ENCODE results near the gene ANKS1A. TPM values are rescaled to one million over a fixed set of nuclear protein-coding genes. Genes with fewer than 3 reads are reported as not detected.

ANKS1A gene
- polyA plus RNA-seq, 1 of the 3 experiments (the other 2 are of a cell fraction): 7.6 TPM

GRCh38 chr6:34914358-34914757, 25.3 kb downstream of the ANKS1A start:
- Histone ChIP-seq H3K9me2 (no peaks in the 10 kb centered on the region), H3K27ac (ENCODE audit: low read depth in 2 of 2, low read length in 1 of 2) (no peak overlapping the region), H3K79me2 (ENCODE audit: insufficient read depth) (peaks cover 24% of the 10 kb centered on the region; the same call in 1 of the 2 replicates), H3K27me3 (ENCODE audit: insufficient read depth) (no peaks in the 10 kb centered on the region), H3K36me3 (replicated peaks in 1 of 2; ENCODE audit: control insufficient read depth in 1 of 2, insufficient read depth in 2 of 2, low read length in 1 of 2) (no peaks in the 10 kb centered on the region), H4K20me1 (ENCODE audit: insufficient read depth) (peaks cover 23% of the 10 kb centered on the region), H3F3A (replicated peaks; ENCODE audit: insufficient read depth) (no peaks in the 10 kb centered on the region), H2AFZ (ENCODE audit: low read depth) (no peak overlapping the region), H3K9ac (no peak overlapping the region), H3K4me2 (no peak overlapping the region), H3K4me1 (ENCODE audit: control insufficient read depth in 1 of 2, insufficient read depth in 2 of 2, low read depth in 1 of 2, low read length in 1 of 2) (peaks cover 0 to 25% of the 10 kb centered on the region in 2 experiments; a peak in 1 of 4 replicates), H3K4me3 (ENCODE audit: low read depth in 2 of 2, low read length in 1 of 2) (no peak overlapping the region), H3K9me3 (no peaks in the 10 kb centered on the region)
- ChIA-PET POLR2A (no interaction called here), CTCF (interaction anchor here (0.8 kb wide), 1 partner anchor 225 kb away, joined by 3 read pairs; no protein-coding TSS in a partner anchor)
- 82% methylated on average over 4 of the region's 4 CpGs for WGBS (ENCODE audit: low lambda C conversion rate)
- no peak for TF ChIP-seq NFIC (IDR thresholded peaks at IDR 0.05; ENCODE audit: borderline replicate concordance)
- TF ChIP-seq JUND (IDR thresholded peaks at IDR 0.05): no peak
- no peak for TF ChIP-seq SMC3 (IDR thresholded peaks at IDR 0.05; ENCODE audit: low read depth, low read length)
- TF ChIP-seq ELF1 (IDR thresholded peaks at IDR 0.05): no peak
- TF ChIP-seq GATA2 (CRISPR knock-in tag; IDR thresholded peaks at IDR 0.05): no peak
- TF ChIP-seq TEAD4 (IDR thresholded peaks at IDR 0.05; ENCODE audit: borderline replicate concordance, insufficient read depth): no peak
- DNase-seq: no peak

- Histone ChIP-seq H4K20me1 (ENCODE audit: insufficient read depth) (peaks cover 20% of the 10 kb centered on the region), H3K4me1 (ENCODE audit: control insufficient read depth in 1 of 2, insufficient read depth in 2 of 2, low read depth in 1 of 2, low read length in 1 of 2) (peaks cover 0 to 25% of the 10 kb centered on the region in 2 experiments; a peak in 1 of 4 replicates)
Observed at GRCh38 chr6:34916348-34916967, 27.4 kb downstream of the ANKS1A start.

More at GRCh38 chr6:34916348-34916967, 27.4 kb downstream of the ANKS1A start:
- Histone ChIP-seq H3K9me2 (no peaks in the 10 kb centered on the region), H3K9me3 (no peaks in the 10 kb centered on the region), H3K27ac (ENCODE audit: low read depth in 2 of 2, low read length in 1 of 2) (no peak overlapping the region), H3K27me3 (ENCODE audit: insufficient read depth) (no peaks in the 10 kb centered on the region), H3K79me2 (ENCODE audit: insufficient read depth) (peaks cover 24% of the 10 kb centered on the region; the same call in 1 of the 2 replicates), H3K4me2 (no peak overlapping the region), H3F3A (replicated peaks; ENCODE audit: insufficient read depth) (peaks cover 6% of the 10 kb centered on the region), H2AFZ (ENCODE audit: low read depth) (no peak overlapping the region), H3K36me3 (replicated peaks in 1 of 2; ENCODE audit: control insufficient read depth in 1 of 2, insufficient read depth in 2 of 2, low read length in 1 of 2) (no peaks in the 10 kb centered on the region), H3K4me3 (ENCODE audit: low read depth in 2 of 2, low read length in 1 of 2) (no peak overlapping the region), H3K9ac (no peak overlapping the region)
- POLR2A ChIA-PET: no interaction called here
- CTCF ChIA-PET: no interaction called here
- 89% methylated on average over 4 of the region's 4 CpGs for WGBS (ENCODE audit: low lambda C conversion rate)
- DNase-seq: no peak
- no peak for TF ChIP-seq TEAD4 (IDR thresholded peaks at IDR 0.05; ENCODE audit: borderline replicate concordance, insufficient read depth)
- TF ChIP-seq RFX5 (IDR thresholded peaks at IDR 0.05; ENCODE audit: low read length): no peak
- TF ChIP-seq REST (IDR thresholded peaks at IDR 0.05; ENCODE audit: low read depth, low read length): no peak
- no peak for TF ChIP-seq ZBTB33 (IDR thresholded peaks at IDR 0.05; ENCODE audit: borderline replicate concordance, low read depth)
- no peak for TF ChIP-seq EZH2phosphoT487 (IDR thresholded peaks at IDR 0.05; ENCODE audit: borderline replicate concordance, low read depth)
- no peak for TF ChIP-seq EP300 (IDR thresholded peaks at IDR 0.05; ENCODE audit: borderline replicate concordance in 1 of 2, low read depth in 1 of 2, low read length in 1 of 2)
- no peak for TF ChIP-seq ELF1 (IDR thresholded peaks at IDR 0.05)
- TF ChIP-seq IRF3 (IDR thresholded peaks at IDR 0.05; ENCODE audit: low read depth, low read length): no peak
- TF ChIP-seq CHD2 (IDR thresholded peaks at IDR 0.05; ENCODE audit: low read length, partially characterized antibody): no peak
- TF ChIP-seq FOXM1 (IDR thresholded peaks at IDR 0.05; ENCODE audit: low read depth): no peak
- no peak for TF ChIP-seq RCOR1 (IDR thresholded peaks at IDR 0.05; ENCODE audit: low read length)
- no peak for TF ChIP-seq NRF1 (IDR thresholded peaks at IDR 0.05; ENCODE audit: low read depth, low read length)
- TF ChIP-seq FOXJ3 (CRISPR knock-in tag; IDR thresholded peaks at IDR 0.05): no peak
- no peak for TF ChIP-seq MAX (IDR thresholded peaks at IDR 0.05; ENCODE audit: low read depth)
- TF ChIP-seq RXRA (IDR thresholded peaks at IDR 0.05; ENCODE audit: borderline replicate concordance, low read depth): no peak
